GM18873 (cell line): Measurements from ENCODE around the gene ENGASE.

Experiments used
- ATAC-seq: cut with Tn5 transposase; IDR thresholded peaks from one replicate; pipeline ENCODE4 v1.9.1; 2021; ENCODE audit warnings: mild to moderate bottlenecking, moderate library complexity, moderate number of reproducible peaks; ENCODE audit not compliant: unreplicated experiment, low FRiP score

The ENGASE gene

GRCh38 chr17:79111097-79111496, 36.5 kb downstream of the ENGASE start:
- no peak for ATAC-seq

GRCh38 chr17:79112471-79112870, 37.8 kb downstream of the ENGASE start:
- ATAC-seq, result no peak

- ATAC-seq, result no peak
Measured at GRCh38 chr17:79113699-79114457, 39.3 kb downstream of the ENGASE start.

GRCh38 chr17:79114458-79115301, 40.1 kb downstream of the ENGASE start:
- no peak for ATAC-seq

GRCh38 chr17:79115487-79115886, 40.9 kb downstream of the ENGASE start:
- no peak for ATAC-seq

GRCh38 chr17:79116575-79117368, 42.1 kb downstream of the ENGASE start:
- no peak for ATAC-seq

GRCh38 chr17:79117905-79118487, 43.4 kb downstream of the ENGASE start:
- ATAC-seq, result no peak

- ATAC-seq, result no peak
Measured at GRCh38 chr17:79118924-79119323, 44.3 kb downstream of the ENGASE start.

GRCh38 chr17:79120259-79120658, 45.6 kb downstream of the ENGASE start:
- ATAC-seq, result no peak

- ATAC-seq, result no peak
Measured at GRCh38 chr17:79123988-79124387, 49.4 kb downstream of the ENGASE start.

- no peak for ATAC-seq
Measured at GRCh38 chr17:79124513-79125209, 50.0 kb downstream of the ENGASE start.

GRCh38 chr17:79125503-79125902, 50.9 kb downstream of the ENGASE start:
- no peak for ATAC-seq

GRCh38 chr17:79126139-79126538, 51.5 kb downstream of the ENGASE start:
- no peak for ATAC-seq

- ATAC-seq, result no peak
Measured at GRCh38 chr17:79127534-79128135, 53.0 kb downstream of the ENGASE start.

GRCh38 chr17:79129523-79129922, 54.9 kb downstream of the ENGASE start:
- ATAC-seq, result no peak

- no peak for ATAC-seq
Measured at GRCh38 chr17:79130536-79131273, 56.1 kb downstream of the ENGASE start.

- ATAC-seq, result no peak
Measured at GRCh38 chr17:79131274-79131635, 56.6 kb downstream of the ENGASE start.

GRCh38 chr17:79131701-79132100, 57.1 kb downstream of the ENGASE start:
- no peak for ATAC-seq
